GM19240 (cell line): ENCODE results near the gene CLEC7A.

ENCODE experiments used
- DNase-seq: peaks from one replicate; pipeline ENCODE4 v3.0.0; 2011; ENCODE audit warnings: low spot score; ENCODE audit not compliant: insufficient read length

Gene CLEC7A

DNA sequence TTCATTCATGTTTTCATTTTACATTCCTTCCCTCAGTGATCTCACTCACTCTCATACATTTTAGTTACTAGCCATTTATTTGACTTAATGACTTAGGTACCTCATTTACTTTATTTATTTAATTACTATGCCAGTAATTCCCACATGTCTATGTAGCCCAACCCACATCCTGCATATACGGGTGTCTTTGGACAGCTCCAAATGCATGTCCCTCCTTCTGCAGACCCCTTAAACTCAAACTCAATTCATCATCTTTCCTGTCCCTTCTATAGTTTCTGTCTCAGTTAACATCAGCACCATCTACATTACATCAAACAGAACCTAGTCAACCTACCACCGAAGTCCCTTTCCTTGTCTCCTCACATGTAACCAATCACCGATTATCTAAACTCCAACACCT lies 34.0 kb downstream of the CLEC7A start:
- no peak for DNase-seq

- DNase-seq, result no peak
These were observed 35.2 kb downstream of the CLEC7A start for GRCh38 chr12:10094646-10095395.

DNA sequence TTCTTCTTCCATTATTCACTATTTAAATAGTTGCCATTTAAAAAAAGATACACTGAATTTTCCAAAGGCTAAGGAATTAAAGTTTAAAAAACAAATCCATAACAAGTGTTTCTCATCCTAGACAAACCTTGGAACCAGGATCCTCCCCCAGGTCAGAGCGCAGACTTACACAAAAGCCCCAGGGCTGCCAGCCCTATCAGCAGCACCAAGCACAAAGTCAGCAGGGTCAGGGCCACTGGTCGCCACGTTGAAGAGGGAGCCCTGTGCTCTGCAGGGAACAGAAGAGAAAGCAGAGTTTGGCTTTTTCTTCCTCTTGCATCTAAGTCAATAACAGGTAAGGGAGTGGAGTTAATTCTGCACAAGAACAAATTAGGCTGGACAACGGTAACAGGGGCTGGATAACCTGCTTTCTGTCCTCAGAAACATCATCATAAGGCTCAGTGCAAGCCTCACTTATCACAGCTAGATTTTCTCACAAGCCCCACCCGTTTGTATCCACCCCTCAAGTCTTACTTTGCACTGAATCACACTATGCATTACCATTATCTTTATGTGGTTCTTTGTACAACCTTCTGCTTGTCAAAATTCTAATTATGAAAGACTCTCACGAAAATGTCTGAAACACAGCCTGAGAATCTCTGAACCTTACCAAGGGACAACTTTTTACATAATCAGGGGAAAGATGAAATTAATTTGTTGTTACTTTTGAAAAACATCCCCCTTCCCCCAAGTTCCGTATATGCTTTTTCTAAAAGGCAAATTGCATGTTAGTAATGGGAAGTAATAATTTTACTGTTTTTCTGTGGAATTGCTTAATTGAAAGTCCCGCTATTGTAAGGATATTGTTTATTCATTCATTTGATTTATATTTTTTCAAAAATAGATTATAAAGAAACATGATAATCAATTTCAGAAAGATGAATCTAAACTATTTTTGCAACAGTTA lies 40.8 kb downstream of the CLEC7A start:
- DNase-seq, result no peak

DNA sequence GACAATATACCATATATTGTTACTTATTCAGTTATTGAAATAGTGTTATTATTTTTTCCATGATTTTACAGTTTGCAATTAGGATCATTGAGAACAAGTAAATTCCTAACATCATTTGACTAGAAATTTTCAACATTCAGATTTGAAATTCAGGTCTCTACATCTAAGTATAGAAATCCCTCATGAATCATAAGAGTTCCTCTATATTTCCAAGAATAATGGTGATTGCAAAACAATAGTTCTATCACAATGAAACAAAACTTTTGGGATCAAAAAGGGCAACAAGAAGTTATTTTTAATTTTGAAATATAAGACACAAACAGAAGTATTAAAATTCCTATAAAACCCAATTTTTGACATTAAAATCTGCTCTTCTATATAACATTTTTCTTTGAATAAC lies 42.0 kb downstream of the CLEC7A start:
- DNase-seq, result no peak

GRCh38 chr12:10086387-10086786 lies 43.6 kb downstream of the CLEC7A start:
- DNase-seq, result no peak

- DNase-seq, result no peak
These were observed 45.3 kb downstream of the CLEC7A start for GRCh38 chr12:10084733-10085132.

DNA sequence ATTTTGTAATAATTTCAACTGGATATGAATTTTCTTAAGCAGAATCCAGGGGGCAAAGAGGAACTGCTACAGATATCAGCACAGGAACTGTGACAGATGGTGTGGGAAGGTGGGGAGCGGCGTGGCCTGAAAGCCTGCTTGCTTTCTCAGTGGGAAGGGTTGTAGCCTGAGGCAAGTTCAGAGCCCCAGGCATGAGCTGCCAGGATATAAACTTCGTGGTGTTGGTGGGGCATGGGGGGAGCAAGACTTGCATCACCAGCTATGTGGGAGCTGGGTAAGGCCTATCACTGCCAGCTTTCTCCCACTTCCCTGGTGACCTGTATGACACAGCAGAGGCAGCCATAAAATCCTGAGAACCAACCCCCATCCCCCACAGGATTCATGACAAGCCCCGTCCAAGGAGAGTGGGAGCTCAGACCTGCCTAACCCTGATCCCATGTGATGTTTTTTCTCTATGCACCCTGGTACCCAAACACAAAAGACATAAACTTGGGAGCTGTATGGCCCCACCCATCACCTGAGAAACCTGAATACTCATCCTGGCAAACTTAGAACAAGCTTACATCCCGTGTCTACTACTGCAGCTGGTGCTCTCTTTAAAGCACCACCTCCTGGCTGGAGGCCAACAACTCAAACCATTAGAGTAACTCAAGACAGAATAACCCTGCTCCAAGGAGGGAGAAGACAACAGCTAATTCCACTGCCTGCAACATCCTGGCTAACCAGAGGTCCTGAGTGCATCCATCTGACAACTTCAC lies 47.7 kb downstream of the CLEC7A start:
- DNase-seq, result no peak

DNA sequence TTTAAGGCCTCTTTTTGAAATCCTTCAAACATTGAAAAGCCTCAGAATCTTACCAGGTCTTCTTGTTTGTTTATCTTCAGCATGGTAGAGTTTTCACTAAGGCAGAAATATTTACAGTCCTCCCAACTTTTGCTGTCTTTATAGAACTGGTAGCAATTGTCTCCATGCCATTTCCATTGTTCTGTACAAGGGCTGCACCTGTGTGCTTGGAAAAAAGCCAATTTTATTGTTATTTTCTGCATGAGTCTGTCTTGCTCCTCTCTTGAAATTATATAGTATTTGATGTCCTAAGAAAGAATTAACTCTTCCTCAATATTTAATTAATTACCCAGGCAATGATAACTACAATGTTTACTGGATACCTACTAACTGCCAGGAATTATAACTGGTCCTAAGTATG lies 54.5 kb downstream of the CLEC7A start:
- DNase-seq, result no peak

GRCh38 chr12:10073261-10073660 lies 56.7 kb downstream of the CLEC7A start:
- no peak for DNase-seq

DNA sequence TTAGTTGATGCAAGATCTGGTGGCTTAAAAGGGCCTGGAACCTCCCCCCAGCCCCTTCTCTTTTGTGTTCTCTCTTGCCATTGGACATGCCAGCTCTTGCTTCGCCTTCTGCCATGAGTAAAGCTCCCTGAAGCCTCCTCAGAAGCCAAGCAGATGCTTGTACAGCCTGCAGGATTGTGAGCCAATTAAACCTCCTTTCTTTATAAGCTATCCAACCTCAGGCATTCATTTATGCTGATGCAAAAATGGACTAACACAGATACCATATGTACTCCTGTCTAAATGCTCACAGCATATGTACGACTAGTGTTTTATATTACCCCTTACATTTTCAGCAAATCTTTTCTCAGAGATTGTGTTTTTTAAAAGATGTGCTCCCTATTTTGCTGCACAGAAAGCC lies 57.9 kb downstream of the CLEC7A start:
- no peak for DNase-seq

DNA sequence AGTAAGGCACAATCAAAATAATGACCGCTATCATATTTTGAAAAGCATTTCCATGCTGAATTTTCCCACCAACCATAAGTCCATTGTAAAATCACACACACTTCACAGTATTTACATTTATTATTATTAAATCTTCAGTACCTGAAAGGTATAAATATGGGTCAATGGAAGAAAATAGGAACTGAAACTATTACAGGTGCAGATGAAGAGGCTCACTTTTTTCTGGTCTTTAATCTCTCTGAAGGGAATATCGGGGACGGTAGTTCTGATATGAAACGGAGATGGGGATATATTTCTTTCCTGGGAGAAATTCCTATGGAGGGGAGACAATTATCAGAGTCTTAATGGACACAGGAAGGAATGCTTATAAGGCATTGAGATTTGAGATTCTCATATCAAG lies 59.6 kb downstream of the CLEC7A start:
- DNase-seq, result no peak

DNA sequence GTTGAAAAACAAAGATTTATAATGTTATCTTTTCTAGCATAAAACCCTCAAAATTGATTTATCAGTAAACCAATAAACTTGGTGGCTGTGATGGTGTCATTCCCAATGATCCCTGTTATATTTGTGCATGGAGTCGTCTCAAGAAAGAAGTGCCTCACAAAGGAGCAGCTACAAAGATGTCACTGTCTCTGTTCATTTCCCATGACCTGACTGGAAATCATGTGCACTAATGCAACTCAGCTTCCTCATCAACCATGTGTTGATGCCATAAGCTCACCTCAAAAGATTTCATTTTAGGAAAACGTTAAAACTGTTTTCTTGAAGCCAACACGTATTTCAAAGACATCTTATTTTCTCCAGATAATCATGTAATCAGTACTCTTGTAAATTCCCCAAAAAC lies 60.0 kb downstream of the CLEC7A start:
- no peak for DNase-seq

DNA sequence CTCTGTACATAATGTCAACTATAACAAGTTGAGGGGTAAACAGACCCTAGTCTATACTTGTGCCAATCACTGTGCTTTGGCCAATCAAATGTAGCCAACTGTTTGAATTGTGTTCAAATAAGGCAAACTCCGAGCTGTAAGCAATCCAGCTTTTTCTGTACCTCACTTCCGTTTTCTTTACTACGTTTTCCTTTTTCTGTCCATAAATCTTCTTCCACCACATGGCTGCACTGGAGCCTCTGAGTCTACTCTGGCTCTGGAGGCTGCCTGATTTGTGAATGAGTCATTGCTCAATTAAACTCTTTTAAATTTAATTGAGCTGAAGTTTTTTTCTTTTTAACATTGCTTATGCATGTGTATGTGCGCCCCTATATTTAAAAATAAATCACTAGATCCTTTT lies 60.9 kb downstream of the CLEC7A start:
- DNase-seq, result no peak

- no peak for DNase-seq
These were observed 61.4 kb downstream of the CLEC7A start for GRCh38 chr12:10068644-10069043.

GRCh38 chr12:10067942-10068341 lies 62.1 kb downstream of the CLEC7A start:
- DNase-seq, result no peak

DNA sequence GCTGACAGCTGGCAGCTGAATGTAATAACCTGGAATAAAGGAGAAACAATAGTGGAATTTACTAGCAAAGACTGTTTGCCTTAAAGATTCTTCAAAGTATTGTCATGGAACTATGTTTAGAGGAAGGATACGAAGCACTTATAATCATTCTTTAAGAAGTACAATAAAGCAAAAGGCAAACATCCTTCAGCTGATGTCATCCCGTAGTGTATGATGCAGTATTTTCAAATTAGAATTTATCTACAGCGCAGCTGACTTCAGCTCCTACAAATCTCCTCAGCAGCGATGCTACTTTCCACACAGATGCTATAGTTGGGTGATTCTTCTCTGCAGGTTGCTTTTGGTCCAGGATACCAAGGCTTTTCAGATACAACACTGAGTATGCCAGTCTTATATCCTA lies 62.7 kb downstream of the CLEC7A start:
- DNase-seq, result no peak
